T-helper 2 cell treated with Interferon-gamma antibody and Interleukin-4, amounts not matched to agents 5 μg/mL and 100 μg/mL, for 36 hours (primary cell): ENCODE results near the gene RYK.

Source experiments
- DNase-seq: peaks from one replicate; pipeline ENCODE4 v3.0.0; 2021; ENCODE audit warnings: low spot score
- H3K27ac Mint-ChIP-seq: one replicate; pipeline ENCODE4 v1.8.0; 2021; ENCODE audit warnings: mild to moderate bottlenecking, mixed read lengths
- H3K27me3 Mint-ChIP-seq: one replicate; pipeline ENCODE4 v1.8.0; 2021; ENCODE audit warnings: low read depth, mixed read lengths
- H3K36me3 Mint-ChIP-seq: one replicate; pipeline ENCODE4 v1.8.0; 2021; ENCODE audit warnings: low read depth, mixed read lengths
- H3K4me1 Mint-ChIP-seq: one replicate; pipeline ENCODE4 v1.8.0; 2021; ENCODE audit warnings: low read depth, mixed read lengths
- H3K4me3 Mint-ChIP-seq: one replicate; pipeline ENCODE4 v1.8.0; 2022; ENCODE audit warnings: mild to moderate bottlenecking, moderate library complexity, mixed read lengths
- H3K9me3 Mint-ChIP-seq: one replicate; pipeline ENCODE4 v1.8.0; 2021; ENCODE audit warnings: mixed read lengths

Gene RYK

GRCh38 chr3:134136604-134137003 lies 114.1 kb downstream of the RYK start:
- Mint-ChIP-seq H3K4me3 (no peak overlapping the region), H3K27ac (no peak overlapping the region), H3K9me3 (peaks cover 5% of the 10 kb centered on the region), H3K36me3 (no peaks in the 10 kb centered on the region), H3K4me1 (no peaks in the 10 kb centered on the region), H3K27me3 (peaks cover 5% of the 10 kb centered on the region)
- DNase-seq = no peak

DNA sequence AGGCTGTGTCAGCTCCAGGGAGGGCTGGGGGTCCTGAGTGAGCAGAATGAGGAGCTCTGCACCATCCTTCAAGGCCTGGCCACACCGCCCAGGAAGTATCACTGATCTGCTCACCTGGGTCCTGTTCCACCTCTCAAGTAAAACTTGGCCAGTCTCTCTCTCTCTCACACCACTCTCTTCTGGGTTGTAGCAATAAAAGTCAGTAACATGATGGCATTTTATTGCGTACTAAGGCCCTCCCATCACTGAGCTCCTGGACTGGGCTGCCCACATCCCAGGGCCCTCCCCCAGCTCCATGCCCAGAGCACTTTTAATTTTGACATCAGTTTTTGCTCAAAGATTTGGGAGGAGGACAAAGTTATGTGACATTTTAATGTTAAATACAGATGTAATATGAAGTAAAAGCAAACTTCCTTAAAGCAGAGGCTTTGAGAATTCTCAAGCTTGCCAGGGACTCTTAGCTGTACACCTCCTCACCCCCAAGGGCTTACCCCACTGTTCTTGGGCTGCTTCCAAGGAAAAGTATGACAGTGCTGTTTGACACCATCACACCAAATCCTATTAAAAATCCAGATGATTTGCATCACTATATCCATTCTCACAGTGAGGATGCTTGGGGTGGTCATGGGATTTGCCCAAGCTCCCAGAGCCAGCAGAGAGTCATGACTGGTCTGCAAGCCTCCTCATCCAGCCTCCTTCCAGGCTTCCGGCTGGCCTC lies 115.8 kb downstream of the RYK start:
- Mint-ChIP-seq H3K27ac (no peak overlapping the region), H3K9me3 (peaks cover 14% of the 10 kb centered on the region), H3K4me1 (no peaks in the 10 kb centered on the region), H3K27me3 (no peaks in the 10 kb centered on the region), H3K36me3 (no peaks in the 10 kb centered on the region), H3K4me3 (no peak overlapping the region)
- no peak for DNase-seq

GRCh38 chr3:134134240-134134639 lies 116.4 kb downstream of the RYK start:
- DNase-seq = no peak
- H3K4me3 Mint-ChIP-seq = no peak overlapping the region
- H3K4me1 Mint-ChIP-seq = no peaks in the 10 kb centered on the region
- H3K27ac Mint-ChIP-seq = no peak overlapping the region
- no peaks in the 10 kb centered on the region for H3K36me3 Mint-ChIP-seq
- peaks cover 14% of the 10 kb centered on the region for H3K9me3 Mint-ChIP-seq
- no peaks in the 10 kb centered on the region for H3K27me3 Mint-ChIP-seq

GRCh38 chr3:134132961-134133360 lies 117.7 kb downstream of the RYK start:
- Mint-ChIP-seq H3K27me3 (no peaks in the 10 kb centered on the region), H3K9me3 (peaks cover 9% of the 10 kb centered on the region), H3K4me3 (no peak overlapping the region), H3K27ac (no peak overlapping the region), H3K36me3 (no peaks in the 10 kb centered on the region), H3K4me1 (no peaks in the 10 kb centered on the region)
- no peak for DNase-seq

DNA sequence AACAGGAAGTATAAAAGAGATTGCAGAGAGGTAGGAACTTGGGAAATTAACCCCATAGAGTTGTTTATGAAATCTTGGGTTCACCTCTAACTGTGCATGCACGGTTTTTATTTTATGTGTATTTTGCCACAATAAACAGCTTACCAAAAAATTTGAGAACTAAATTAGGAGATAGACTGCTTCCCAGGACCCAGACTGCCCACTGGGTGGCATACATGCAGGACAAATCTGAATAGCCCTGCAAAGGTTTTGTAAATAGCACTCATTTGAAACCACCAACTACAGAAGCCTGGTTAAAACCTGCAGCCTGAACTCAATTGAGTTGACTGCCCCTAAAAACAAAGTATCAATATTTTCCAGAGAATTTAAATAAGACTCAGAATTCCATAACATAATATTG lies 124.5 kb downstream of the RYK start:
- Mint-ChIP-seq H3K4me3 (no peak overlapping the region), H3K27me3 (no peaks in the 10 kb centered on the region), H3K36me3 (no peaks in the 10 kb centered on the region), H3K9me3 (peaks cover 22% of the 10 kb centered on the region), H3K4me1 (no peaks in the 10 kb centered on the region), H3K27ac (no peak overlapping the region)
- no peak for DNase-seq

DNA sequence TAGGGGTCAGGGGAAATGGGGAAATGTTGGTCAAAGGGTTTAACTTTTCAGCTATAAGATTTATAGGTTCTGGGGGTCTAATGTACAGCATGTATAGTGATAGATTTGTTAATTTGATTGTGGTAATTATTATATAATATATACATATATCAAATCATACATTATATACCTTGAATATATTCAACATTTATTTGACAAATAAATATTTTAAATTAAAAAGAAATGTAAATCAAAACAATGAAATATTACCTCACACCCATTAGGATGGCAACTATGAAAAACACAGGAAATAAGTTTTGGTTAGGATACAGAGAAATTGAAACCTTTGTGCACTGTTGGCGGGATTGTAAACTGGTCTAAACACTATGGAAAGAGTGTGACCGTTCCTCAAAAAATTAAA lies 135.9 kb downstream of the RYK start:
- Mint-ChIP-seq H3K4me1 (no peaks in the 10 kb centered on the region), H3K27me3 (no peaks in the 10 kb centered on the region)

DNA sequence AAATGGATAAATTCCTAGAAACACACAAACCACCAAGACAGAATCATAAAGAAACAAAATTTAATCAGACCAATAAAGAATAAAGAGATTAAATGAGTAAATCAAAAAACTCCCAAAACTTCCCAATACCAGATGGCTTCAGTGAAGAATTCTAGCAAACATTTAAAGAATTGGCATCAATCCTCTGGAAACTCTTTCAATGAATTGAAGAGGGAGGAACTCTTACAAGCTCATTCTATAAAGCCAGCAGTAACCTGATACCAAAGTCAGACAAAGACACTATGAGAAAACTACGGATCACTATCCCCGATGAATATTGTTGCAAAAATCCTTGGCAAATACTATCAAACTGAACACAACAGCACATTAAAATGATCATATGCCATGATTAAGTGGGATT lies 139.0 kb downstream of the RYK start:
- Mint-ChIP-seq H3K27ac (no peak overlapping the region), H3K27me3 (no peaks in the 10 kb centered on the region), H3K4me1 (no peaks in the 10 kb centered on the region), H3K36me3 (no peaks in the 10 kb centered on the region), H3K4me3 (no peak overlapping the region), H3K9me3 (no peaks in the 10 kb centered on the region)
- no peak for DNase-seq

More for the DNA sequence above, 135.9 kb downstream of the RYK start:
- H3K4me3 Mint-ChIP-seq = no peak overlapping the region
- H3K36me3 Mint-ChIP-seq = no peaks in the 10 kb centered on the region
- peaks cover 17% of the 10 kb centered on the region for H3K9me3 Mint-ChIP-seq
- DNase-seq = no peak
- H3K27ac Mint-ChIP-seq = no peak overlapping the region

- no peak for DNase-seq
- Mint-ChIP-seq H3K4me1 (no peaks in the 10 kb centered on the region), H3K27me3 (no peaks in the 10 kb centered on the region), H3K4me3 (no peak overlapping the region), H3K9me3 (no peaks in the 10 kb centered on the region), H3K27ac (no peak overlapping the region), H3K36me3 (no peaks in the 10 kb centered on the region)
Observed at GRCh38 chr3:134110963-134111362, 139.7 kb downstream of the RYK start.
